ENCODE data around the gene BTBD16.

The BTBD16 gene

GRCh38 chr10:122276611-122277208, 5.6 kb downstream of the BTBD16 start:
- TF ChIP-seq CTCF (IDR thresholded peaks at IDR 0.05; ENCODE audit: extremely low read depth, missing control alignments): no peak
- no peak for DNase-seq (ENCODE audit: low spot score)

GRCh38 chr10:122277526-122278136, 6.5 kb downstream of the BTBD16 start:
- DNase-seq (ENCODE audit: low spot score): no peak
- TF ChIP-seq CTCF (IDR thresholded peaks at IDR 0.05; ENCODE audit: extremely low read depth, missing control alignments): no peak

GRCh38 chr10:122279725-122280141, 8.6 kb downstream of the BTBD16 start:
- TF ChIP-seq CTCF (IDR thresholded peaks at IDR 0.05; ENCODE audit: extremely low read depth, missing control alignments): peak; percentile 67
- no peak for DNase-seq (ENCODE audit: low spot score)

GRCh38 chr10:122280156-122280555, 9.1 kb downstream of the BTBD16 start:
- no peak for TF ChIP-seq CTCF (IDR thresholded peaks at IDR 0.05; ENCODE audit: extremely low read depth, missing control alignments)

GRCh38 chr10:122281018-122281626, 10.0 kb downstream of the BTBD16 start:
- no peak for TF ChIP-seq CTCF (IDR thresholded peaks at IDR 0.05; ENCODE audit: extremely low read depth, missing control alignments)
- no peak for DNase-seq (ENCODE audit: low spot score)

More at GRCh38 chr10:122280156-122280555, 9.1 kb downstream of the BTBD16 start:
- no peak for DNase-seq (ENCODE audit: low spot score)

- no peak for TF ChIP-seq CTCF (IDR thresholded peaks at IDR 0.05; ENCODE audit: extremely low read depth, missing control alignments)
- DNase-seq (ENCODE audit: low spot score): no peak
These were observed 10.7 kb downstream of the BTBD16 start for GRCh38 chr10:122281751-122282150.

- DNase-seq (ENCODE audit: low spot score): no peak
- TF ChIP-seq CTCF (IDR thresholded peaks at IDR 0.05; ENCODE audit: extremely low read depth, missing control alignments): no peak
These were observed 11.2 kb downstream of the BTBD16 start for GRCh38 chr10:122282253-122282671.

Measured in GM20000 (cell line).